Mucosa of descending colon (tissue), 3 donors: ENCODE results near the gene CCRL2. TPM values are rescaled to one million over a fixed set of nuclear protein-coding genes. Genes with fewer than 3 reads are reported as not detected.
A peak's percentile ranks its signal among the peaks of the same experiment; 100 is the strongest.

Source experiments
- ATAC-seq: fragments of 200-7000 bp; cut with Tn5 transposase; one replicate; pipeline ENCODE4 v1.9.1; 2020; ENCODE audit warnings: mild to moderate bottlenecking, moderate library complexity
- DNase-seq, 3 donors: peaks; one replicate each; pipeline ENCODE4 v3.0.0-alpha.2; 2020
- H3K36me3 ChIP-seq: fragments of 200-600 bp; one replicate; pipeline ENCODE4 v1.8.0; 2021; ENCODE audit warnings: low read depth, mild to moderate bottlenecking
- H3K4me1 ChIP-seq: fragments of 200-600 bp; one replicate; pipeline ENCODE4 v1.8.0; 2021; ENCODE audit warnings: low read depth, mild to moderate bottlenecking
- H3K4me3 ChIP-seq: fragments of 200-600 bp; one replicate; pipeline ENCODE4 v1.8.0; 2021; ENCODE audit warnings: mild to moderate bottlenecking
- H3K9me3 ChIP-seq: fragments of 200-600 bp; one replicate; pipeline ENCODE4 v1.8.0; 2021; ENCODE audit warnings: mild to moderate bottlenecking
- CTCF ChIP-seq: fragments of 200-600 bp; IDR thresholded peaks from one replicate; pipeline ENCODE4 v1.8.0; 2022; ENCODE audit warnings: antibody characterized with exemption, mild to moderate bottlenecking
- intact Hi-C, 2 donors: fragments of 100-400 bp; cut with DNase I in 1 of 2; cut with micrococcal nuclease in 1 of 2; formaldehyde crosslinking; loops; one replicate each; pipeline versions ENCODE4 v1.11.0 to v1.11.1; 2022; cut with DNase I, micrococcal nuclease
- total RNA-seq, 3 donors: library from RNA; stranded (reverse); fragmentation: NEBNext Ultra II Directional in 2 of 3; extraction: Animal tissue kit (Norgen Biotek cat#: 25700) in 2 of 3; gene quantifications; one replicate each; pipeline versions ENCODE4 v1.2.1 to v1.2.4, GENCODE V29; 2021 to 2023
- donor health status: DM: no; HTN: no; CAD: no; lungs with moderate emphysema.
- donor health status: DM: no; HTN: no; CAD: no.
- donor health status: DM: no; HTN: yes; CAD: no.

CCRL2 gene
- total RNA-seq, 3 donors from 2014 or later, result 10.2 to 23.3 (median 15.7) TPM

GRCh38 chr3:46414739-46415138 lies 7.7 kb downstream of the CCRL2 start:
- Histone ChIP-seq H3K9me3 (no peaks in the 10 kb centered on the region), H3K36me3 (no peaks in the 10 kb centered on the region), H3K4me1 (peaks cover 4% of the 10 kb centered on the region), H3K4me3 (no peak overlapping the region)
- no peak for ATAC-seq
- intact Hi-C loops, result no loop called here
- DNase-seq, result no peak
- no peak for TF ChIP-seq CTCF

GRCh38 chr3:46416125-46416810 lies 9.2 kb downstream of the CCRL2 start:
- Histone ChIP-seq H3K9me3 (no peaks in the 10 kb centered on the region), H3K4me3 (no peak overlapping the region), H3K36me3 (no peaks in the 10 kb centered on the region), H3K4me1 (peaks cover 4% of the 10 kb centered on the region)
- intact Hi-C loops, result no loop called here
- ATAC-seq, result peak; percentile 63
- TF ChIP-seq CTCF, result no peak
- no peak for DNase-seq

GRCh38 chr3:46416811-46417510 lies 9.9 kb downstream of the CCRL2 start:
- Histone ChIP-seq H3K4me1 (peaks cover 4% of the 10 kb centered on the region), H3K36me3 (no peaks in the 10 kb centered on the region), H3K4me3 (no peak overlapping the region), H3K9me3 (no peaks in the 10 kb centered on the region)
- intact Hi-C loops, result no loop called here
- no peak for DNase-seq
- ATAC-seq, result no peak
- no peak for TF ChIP-seq CTCF

- intact Hi-C loops, result no loop called here
- Histone ChIP-seq H3K36me3 (no peaks in the 10 kb centered on the region), H3K9me3 (no peaks in the 10 kb centered on the region), H3K4me3 (no peak overlapping the region), H3K4me1 (peaks cover 4% of the 10 kb centered on the region)
- DNase-seq, result no peak
- TF ChIP-seq CTCF, result no peak
- ATAC-seq, result no peak
Observed at GRCh38 chr3:46417841-46418611, 11.0 kb downstream of the CCRL2 start.

GRCh38 chr3:46419816-46420215 lies 12.8 kb downstream of the CCRL2 start:
- Histone ChIP-seq H3K9me3 (no peaks in the 10 kb centered on the region), H3K36me3 (no peaks in the 10 kb centered on the region), H3K4me3 (no peak overlapping the region), H3K4me1 (peaks cover 4% of the 10 kb centered on the region)
- intact Hi-C loops, result no loop called here
- ATAC-seq (no peak), DNase-seq (no peak)
- TF ChIP-seq CTCF, result no peak
